ENCODE measurements around the gene TNK1.

The TNK1 gene

GRCh38 chr17:7392696-7393612 is 12.1 kb downstream of the TNK1 start:
- no peak for DNase-seq

- no peak for DNase-seq
These were observed 12.9 kb downstream of the TNK1 start for GRCh38 chr17:7393613-7394451.

- peak; percentile 89 for DNase-seq
These were observed 13.7 kb downstream of the TNK1 start, which contains the start of gene PLSCR3 for GRCh38 chr17:7394452-7395191. PLSCR3 (minus strand) TSS chr17:7394525; CDS start chr17:7394110, 415 bp downstream.

- no peak for DNase-seq
These were observed 15.3 kb downstream of the TNK1 start for GRCh38 chr17:7396147-7396546.

GRCh38 chr17:7398612-7399011 is 17.7 kb downstream of the TNK1 start:
- DNase-seq, result no peak

DNA sequence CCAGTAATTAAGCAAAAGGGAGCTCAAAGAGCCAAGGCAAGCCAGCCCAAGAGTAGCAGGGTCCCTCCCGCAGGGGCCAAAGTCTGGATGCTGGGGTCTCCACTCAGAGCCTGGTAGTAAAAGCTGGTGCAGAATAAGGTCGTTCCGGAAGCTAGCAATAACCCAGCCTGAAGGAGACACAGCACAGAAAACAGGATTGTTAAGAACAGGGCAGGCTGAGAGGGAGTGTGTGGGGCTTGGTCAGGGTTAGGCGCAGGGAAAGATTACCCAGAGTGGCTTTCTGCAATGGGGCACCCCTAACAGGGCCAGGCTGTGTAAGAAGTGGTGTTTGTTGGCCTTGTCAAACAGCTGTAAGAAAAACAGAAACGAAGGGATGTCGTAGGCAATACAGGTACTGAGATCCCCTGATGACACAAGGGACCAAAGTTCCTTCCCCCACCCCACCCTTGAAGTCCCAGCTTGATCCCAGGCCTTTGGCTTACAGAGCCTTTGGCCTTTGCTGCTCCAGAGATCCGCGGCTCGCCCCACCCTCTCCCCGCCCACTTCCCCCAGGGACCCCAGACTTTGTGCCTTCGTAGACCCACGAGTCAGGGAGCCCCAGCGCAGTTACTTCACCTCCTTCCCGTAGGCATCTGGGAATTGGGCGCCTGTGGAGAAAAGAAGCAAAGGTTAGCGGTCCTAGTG is 22.3 kb downstream of the TNK1 start:
- DNase-seq, result no peak

DNA sequence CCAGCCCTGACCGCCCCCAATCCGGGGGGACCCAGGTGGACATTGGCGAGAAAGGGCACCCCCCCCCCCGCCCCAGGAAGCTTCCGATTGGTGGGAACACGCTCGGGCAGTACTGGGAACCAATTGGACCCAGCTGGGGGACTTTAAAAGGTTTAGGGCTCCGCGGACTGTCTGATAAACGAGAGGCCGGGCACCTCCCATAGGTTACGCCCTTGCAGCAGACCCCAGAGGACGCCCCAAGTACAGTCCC is 22.8 kb downstream of the TNK1 start:
- no peak for DNase-seq

GRCh38 chr17:7403977-7404736 is 23.3 kb downstream of the TNK1 start, which contains the start of gene TMEM256:
TMEM256 (minus strand) TSS chr17:7404097; CDS start chr17:7404084, 13 bp downstream.
- DNase-seq, result peak; percentile 100

GRCh38 chr17:7404737-7405349 is 24.0 kb downstream of the TNK1 start:
- DNase-seq, result peak; percentile 31

- DNase-seq, result no peak
These were observed 24.7 kb downstream of the TNK1 start for GRCh38 chr17:7405350-7406234.

DNA sequence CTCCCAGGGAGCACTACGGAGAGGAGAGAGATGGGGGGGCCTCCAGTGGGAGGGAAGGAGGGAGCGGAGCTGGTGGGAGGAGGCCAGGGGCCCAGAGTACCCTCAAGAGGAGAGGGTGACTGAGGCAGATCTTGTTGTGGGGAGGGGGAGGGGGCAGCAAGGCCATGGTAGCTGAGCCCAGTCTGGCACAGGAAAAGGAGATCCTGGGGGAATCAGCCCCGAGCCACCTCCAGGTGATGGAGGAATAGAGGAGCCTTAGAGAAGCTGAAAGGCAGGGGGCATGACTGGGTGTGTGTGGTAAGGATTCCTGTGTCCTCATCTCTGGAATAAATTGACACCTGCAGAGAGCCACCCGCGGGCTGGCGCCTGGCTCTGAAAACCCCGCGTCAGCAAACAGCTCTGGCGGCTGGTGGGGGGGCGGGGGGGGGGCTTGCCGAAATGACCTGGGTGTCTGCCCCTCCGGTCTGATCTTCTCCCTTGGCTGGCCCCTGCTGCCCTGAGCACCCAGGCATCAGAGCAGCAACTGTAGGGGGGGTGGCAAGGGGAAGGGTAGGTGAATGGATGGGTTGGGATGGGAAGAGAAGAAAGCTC is 25.4 kb downstream of the TNK1 start:
- DNase-seq, result no peak

DNA sequence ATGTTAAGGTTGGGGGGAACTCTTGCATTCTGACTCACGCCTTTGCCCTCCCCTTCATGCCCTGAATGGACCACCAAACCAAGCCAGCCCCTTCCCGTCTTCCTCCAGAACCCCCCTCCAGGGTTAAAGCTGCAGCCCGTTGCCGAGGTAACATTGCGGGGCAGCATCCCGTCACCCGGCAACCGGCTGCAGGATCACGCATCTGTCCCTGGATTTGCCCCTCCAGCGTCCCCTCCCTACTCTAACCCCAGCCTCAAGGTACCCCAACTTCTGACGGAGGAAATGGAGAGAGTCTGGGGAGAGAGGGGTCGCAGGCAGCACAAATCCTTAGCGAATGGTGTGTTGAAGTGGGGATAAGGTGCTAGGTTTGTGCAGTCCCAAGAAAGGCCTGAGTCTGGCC is 26.2 kb downstream of the TNK1 start:
- no peak for DNase-seq

DNA sequence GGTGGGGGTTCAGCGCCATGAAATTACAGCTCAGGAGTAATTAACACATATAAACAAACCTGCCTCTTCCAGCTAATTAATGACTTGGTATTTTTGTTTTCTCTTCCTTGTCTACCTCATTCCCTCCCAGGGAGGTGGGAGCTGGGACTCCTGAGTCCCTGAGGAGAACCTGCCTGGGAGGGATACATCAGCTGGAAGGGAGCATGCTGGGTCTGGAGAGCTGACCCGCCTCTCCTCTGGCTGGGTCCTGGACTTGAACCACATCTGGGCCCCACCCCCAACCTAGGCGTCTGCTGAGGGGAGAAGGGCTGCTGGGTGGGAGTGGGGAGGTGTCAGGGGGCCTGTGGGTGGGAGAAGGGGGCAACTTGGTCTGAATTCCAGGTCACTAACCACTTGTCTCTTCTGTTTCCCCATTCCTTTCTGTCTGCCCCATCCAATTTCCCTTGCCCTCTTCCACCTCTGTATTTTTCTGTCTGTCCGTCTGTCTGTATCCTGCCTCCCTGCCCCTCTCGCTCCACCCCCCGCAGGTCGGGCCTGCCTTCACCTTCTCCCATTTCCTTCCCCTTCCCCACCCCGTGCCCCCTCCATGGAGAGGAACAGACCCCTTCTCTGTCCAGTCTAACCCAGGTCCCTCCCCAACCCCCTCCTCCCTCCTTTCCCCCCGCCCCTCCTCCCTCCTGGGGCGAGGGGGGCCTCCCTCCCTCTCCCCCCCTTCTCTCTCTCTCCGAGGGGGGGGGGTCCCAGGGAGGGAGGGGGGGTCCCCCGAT is 26.8 kb downstream of the TNK1 start, which contains the start of gene NLGN2:
NLGN2 (plus strand) TSS at position 361 of the 767 bp plus-strand sequence. CDS start 411 bp downstream, outside the sequence.
- no peak for DNase-seq

DNA sequence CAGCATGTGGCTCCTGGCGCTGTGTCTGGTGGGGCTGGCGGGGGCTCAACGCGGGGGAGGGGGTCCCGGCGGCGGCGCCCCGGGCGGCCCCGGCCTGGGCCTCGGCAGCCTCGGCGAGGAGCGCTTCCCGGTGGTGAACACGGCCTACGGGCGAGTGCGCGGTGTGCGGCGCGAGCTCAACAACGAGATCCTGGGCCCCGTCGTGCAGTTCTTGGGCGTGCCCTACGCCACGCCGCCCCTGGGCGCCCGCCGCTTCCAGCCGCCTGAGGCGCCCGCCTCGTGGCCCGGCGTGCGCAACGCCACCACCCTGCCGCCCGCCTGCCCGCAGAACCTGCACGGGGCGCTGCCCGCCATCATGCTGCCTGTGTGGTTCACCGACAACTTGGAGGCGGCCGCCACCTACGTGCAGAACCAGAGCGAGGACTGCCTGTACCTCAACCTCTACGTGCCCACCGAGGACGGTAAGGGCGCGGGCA is 27.4 kb downstream of the TNK1 start:
- DNase-seq, result no peak

GRCh38 chr17:7408863-7409262 is 28.0 kb downstream of the TNK1 start:
- DNase-seq, result no peak

GRCh38 chr17:7409716-7410115 is 28.8 kb downstream of the TNK1 start:
- DNase-seq, result no peak

DNA sequence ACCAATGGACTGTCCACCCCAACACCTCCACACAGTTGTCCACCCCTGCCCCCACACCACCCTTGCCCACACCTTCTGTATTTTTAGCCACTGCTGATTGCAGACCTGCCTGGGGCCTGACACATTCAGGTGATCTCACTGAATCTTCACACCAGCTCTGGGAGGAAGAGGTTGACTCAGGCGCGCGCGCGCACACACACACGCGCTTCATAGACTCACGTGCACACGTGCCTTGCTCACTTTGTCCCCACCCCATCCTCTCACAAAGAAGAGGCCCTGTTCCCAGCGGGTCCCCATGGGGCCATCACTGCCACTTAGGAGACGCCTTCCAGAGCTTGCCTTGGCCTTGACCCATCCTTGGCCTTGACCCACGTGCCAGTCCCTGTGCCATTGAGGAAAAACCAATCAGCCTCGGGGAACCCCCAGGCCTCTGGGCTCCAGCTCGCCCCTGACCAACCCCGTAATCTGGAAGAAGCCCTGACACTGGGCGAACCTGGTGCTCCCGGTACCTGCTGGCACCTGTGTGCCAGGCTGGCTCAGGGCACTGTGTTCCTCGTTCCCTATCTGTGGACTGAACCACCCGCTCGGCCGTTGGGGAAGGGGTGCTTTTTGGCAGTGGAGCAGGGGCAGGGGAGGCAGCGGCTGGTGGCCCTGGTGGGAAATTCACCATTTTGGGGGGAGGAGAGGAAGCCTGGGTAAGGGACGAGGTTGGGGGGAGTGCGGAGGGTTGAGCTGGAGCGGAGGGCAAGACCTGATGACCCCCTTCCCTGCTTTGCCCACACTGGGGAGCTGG is 29.9 kb downstream of the TNK1 start:
- DNase-seq, result no peak

DNA sequence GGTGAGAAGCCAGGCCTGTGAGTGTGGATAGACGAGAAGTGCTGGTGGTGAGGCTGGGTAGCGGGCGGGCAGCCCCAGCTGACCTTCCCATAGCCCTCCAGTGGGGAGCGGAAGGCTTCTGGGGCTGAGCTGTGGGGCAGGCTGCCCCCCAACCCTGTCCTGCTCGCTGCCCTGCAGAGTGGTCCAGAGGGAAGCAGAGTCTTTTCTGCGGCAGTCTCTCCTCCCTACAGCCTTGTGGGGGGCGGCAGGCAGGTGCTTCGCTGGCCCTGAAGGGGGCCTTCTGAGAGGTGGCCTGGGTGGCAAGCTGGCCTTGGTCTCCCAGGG is 30.5 kb downstream of the TNK1 start:
- DNase-seq, result no peak
